Left hindlimb (tissue), 1 donor: ENCODE measurements around the gene PXDN.
A peak's percentile ranks its signal among the peaks of the same experiment; 100 is the strongest.

ENCODE experiments used
- DNase-seq: peaks from one replicate; pipeline ENCODE4 v3.0.0-alpha.2; 2018

PXDN gene

DNA sequence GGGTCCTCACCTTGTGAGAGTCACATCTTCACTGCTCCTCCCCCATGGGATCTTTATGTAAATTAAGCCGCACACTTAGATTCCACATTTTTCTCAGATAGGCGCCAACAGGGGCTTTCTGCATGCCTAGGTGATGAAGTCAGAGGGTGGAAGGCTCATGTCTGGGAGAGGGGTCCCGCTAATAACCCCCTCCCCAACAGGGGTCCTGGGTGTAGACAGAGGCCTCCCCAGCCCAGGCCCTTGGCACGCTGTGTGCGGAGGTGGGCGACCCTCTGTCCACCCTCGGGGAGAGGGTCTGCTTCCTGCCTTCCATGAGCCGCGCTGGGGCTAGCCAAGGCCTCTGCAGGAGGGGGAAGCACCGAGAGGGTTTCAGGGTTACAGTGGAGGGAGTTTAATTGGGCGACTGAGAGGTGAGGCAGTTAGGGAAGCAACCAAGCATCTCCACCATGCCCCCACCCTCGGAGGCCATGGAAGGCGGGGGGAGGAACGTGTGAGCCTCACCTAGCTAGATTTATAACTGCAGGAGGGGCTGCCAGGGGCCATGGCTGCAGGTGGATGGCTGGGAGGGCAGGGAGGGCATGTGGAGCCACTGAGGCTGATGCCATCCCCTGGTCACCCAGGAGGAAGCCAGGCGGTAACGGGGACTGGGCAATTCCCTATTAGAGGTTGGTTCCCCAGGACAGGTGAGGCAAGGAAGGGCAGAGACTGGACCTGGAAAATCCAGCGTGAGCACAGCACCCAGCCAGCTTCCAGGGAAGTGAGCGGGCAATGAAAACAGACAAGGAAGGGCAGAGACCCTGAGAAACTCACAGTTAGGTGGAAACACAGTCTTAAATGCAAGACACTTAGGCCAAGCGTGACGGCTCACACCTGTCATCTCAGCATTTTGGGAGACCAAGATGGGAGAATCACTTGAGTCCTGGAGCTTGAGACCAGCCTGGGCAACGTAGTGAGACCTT is 7.7 kb upstream of the PXDN start:
- peak; percentile 19 for DNase-seq

DNA sequence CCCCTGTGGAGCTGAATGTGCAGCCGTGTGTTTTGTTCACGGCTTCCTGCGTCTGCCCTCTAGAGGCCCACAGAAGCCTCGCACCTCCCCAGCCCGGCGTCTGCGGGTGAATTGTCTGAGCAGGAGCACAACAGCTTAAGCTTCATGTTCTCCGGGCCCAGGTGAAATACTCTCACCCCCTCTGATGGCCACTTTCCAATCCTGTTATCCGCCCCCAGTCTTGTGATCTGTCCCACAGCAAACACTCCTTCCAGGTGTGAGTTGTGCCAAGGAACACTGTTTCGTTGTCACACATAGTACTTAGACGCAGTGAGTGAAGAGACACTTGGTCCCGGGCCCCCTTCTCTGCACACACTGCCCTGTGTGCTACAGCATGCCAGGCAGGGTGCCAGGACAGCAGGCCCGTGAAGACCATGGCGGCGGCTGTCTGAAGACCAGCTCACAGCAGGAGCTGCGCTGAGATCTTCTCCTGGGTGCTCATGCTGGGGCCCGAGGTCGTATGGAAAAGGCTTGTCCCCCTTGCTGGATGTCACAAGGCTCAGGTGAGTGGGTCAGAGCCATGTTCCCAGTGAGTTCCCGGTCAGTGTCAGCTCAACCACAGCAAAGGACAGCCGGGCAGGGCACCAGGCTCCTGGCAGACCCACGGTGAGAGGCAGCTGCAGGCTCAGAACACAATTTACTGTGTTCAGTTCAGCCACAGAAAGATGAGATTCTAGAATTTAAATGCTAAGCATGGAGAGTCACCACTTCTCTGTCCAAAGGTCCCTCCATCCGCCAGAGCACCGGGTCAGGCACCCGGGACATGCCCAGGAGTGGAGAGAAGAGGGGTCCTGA is 6.8 kb upstream of the PXDN start:
- peak; percentile 81 for DNase-seq

GRCh38 chr2:1750270-1750932 is 6.1 kb upstream of the PXDN start:
- no peak for DNase-seq

DNA sequence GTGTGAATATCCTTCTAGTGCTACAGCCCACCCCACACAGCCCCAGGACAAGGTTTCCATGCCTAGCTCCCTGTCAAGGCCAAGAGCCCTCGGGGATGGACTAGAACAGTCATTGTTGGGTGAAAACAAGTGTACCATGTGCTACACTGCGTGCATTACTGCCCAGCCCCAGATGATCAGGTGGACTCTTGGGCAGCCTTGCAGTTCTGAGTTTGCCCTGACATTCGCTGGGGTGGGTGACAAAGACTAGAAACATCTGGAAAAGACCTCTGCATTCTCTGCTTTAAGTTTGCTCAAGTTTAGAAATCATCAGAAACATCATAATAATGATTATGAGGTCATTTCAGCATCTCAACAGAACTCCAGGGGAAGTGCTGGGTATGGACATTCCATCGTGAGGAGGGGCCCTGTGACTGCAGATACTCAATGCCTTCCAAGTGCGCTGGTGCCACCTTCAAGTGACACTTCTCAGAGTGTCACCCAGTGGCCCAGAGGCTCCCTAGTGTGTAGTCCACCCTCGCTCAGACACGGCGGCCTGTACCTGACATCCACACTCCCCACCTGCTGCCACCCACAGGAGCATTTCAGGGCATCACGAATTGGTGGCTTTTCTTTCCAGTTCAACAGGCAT is 5.3 kb upstream of the PXDN start:
- DNase-seq: peak; percentile 4

DNA sequence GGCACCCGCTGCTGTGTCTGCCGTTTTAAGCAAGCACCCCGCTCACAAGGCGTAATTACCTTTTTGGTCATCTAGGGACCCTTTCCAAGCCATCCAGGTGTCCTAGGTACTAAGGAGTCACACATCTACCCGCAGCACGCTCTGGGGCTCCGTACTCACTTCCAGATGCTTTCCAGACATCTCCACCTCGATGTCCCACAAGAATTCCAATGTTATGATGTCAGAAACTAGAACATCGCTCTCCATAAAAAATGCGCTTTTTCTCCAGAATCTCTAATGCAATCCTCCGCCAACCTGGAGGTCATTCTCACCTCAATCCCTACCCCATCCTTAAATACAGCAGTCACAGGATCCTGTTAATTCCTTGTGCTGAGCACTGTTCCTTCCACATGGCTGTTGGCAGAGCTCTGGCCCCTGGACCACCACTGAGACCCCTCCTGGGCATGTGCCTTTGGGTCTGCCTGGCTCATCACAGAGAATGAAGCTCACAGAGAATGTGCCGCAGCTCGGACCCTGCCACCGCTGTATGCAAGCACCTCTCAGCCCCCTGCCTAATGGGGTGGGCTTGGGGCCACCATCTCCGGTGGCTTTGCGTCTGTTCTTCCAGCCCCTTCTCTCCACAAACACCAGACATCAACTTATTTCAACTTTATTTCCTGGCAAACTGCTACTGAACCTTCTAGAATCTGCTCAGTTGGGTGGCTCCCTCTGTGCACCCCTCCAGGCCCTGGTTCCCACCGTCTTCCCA is 4.6 kb upstream of the PXDN start:
- peak; percentile 18 for DNase-seq

DNA sequence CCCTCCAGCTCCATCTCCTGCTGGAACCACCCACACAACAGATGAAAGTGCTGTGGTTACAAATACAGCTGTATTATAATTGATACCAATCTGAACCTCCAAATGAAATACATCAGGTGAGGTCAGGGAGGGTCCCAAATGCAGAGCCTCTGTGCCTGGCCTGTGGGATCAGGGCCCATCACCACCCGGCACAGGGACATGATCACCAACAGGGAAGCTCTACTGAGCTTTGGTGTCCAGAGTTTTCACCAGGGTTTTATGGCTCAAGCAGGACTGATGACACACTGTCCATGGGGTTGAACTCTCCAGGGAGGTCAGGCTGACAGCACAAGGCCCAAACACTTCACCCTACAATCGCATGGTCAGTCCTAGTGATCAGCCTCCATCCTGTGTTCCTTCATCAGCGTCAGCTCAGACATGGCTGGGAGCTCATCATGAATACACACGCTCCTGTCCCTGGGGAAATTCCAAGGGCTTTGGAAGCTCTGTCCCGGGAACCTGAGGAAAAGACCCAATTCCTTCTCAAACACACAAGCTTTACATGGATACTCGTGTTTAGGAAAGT is 3.9 kb upstream of the PXDN start:
- DNase-seq: no peak

DNA sequence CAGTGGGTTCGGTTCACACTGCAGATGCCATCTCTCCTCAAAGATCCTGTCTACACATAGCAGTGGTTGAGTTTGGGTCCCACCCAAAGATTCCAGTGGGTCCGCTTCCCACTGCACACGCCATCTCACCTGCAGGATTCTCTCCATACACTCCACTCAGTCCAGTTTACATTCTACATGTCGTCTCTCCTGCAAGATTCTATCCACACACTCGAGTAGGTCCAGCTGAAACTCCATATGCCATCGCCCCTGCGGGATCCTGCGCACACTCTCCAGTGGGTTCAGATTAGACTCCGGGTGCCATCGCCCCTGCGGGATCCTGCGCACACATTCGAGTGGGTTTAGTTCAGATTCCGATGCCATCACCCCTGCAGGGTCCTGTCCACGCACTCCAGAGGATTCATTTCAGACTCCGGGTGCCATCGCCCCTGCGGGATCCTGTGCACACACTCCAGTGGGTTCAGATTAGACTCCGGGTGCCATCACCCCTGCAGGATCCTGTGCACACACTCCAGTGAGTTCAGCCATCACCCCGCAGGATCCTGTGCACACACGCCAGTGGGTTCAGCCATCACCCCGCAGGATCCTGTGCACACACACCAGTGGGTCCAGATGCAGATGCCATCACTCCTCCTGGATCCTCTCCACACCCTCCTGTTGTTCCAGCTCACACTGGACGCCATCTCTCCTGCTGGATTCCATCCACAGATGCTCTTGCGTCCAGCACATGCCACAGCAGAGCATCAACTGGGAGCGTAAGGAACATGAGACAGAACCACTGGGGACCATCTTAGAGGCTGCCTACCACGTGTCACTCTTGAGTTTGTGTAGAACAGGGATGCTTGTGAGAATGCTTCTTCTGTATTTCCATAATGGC is 3.0 kb upstream of the PXDN start:
- peak; percentile 17 for DNase-seq

- DNase-seq: peak; percentile 20
Observed at GRCh38 chr2:1746174-1747064, 2.1 kb upstream of the PXDN start.

GRCh38 chr2:1745171-1746023 is 1.1 kb upstream of the PXDN start:
- DNase-seq: peak; percentile 26

GRCh38 chr2:1744151-1744445 is 217 bp downstream of the PXDN start:
- no peak for DNase-seq

DNA sequence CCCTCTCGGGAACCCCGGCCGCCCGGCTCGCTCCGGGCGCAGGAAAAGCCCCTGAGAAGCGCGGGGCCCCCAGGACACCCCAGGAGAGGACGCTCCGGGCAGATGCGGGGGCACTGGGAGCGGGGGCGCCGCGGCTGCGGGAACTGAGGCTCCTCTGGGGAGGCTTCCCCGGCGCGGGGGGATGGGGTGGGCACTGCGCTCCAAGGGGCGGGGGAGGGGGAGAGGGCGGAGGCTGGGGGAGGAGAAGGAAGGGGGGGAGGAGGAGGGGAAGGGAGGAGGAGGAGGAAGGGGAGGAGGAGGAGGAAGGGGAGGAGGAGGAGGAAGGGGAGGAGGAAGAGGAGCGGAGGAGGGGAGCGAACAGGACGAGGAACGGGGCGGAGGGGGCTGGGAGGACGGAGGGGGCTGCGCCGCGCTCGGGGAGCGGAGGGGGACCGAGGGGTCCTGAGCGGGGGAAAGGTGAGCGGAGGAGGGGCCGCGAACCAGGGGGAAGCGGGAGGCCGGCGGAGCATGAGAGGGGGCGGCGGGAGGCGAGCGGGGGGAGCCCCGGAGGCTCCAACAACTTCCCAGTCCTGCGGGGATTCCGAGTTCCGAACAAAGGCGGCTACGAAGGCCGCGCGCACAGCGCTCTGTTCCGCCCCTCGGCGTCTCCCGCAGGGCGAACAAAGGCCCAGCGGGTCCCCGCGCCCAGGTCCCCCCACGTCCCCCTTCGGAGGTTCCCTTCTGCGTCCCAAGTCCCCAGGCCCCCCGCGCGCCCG is 742 bp downstream of the PXDN start:
- DNase-seq: peak; percentile 77

DNA sequence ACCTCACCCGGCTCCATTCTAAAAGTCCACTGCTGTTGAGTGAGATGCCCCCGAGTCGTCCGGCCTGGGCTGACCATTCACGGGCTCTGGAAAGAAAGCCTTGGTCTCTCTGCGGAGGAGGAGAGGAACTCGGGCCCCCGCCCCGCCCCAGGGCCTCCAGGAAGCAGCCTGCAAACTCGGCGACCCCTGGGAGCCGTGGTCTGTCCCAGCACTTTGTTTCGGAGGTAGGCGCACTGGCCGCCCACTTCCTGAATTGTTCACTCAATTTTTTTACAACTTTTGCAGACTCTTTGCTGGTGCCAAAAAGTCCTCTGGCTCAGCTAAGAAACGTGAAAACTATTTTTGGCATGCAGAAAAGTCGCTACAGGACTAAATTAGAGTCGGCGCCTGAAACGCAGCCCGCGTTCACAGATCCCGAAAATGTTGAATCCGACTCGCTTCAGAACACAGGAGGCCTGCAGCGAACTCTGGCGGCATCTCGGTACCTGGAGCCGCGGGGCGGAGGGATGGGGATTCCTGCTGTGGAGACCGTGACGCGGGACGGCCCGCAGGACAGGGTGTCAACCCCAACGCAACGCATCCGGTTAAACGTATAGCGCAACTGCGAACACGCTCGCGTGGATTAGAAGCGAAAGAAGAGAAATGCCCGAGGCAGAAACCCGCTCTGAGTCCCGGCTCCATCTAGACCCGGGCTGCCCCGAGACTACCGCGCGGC is 1.5 kb downstream of the PXDN start:
- peak; percentile 90 for DNase-seq

DNA sequence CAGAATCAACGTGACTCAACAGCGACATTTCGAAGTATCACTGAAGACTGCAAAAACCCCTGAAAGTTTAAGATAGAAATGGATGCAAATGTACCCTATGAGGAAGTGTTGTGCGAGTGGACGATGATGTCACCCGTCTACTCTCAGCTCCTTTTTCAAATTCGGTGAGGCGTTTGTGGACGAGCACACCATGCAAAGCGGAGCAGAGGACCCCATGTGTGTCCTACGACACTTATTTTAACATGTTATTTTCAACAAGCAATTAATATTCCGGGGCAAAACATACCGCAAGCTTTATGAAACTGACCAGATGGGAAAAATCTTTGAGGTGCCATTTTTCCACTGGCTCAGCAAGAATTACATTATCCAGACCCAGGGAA is 2.0 kb downstream of the PXDN start:
- DNase-seq: no peak

- peak; percentile 25 for DNase-seq
Observed at GRCh38 chr2:1741851-1742250, 2.5 kb downstream of the PXDN start.

DNA sequence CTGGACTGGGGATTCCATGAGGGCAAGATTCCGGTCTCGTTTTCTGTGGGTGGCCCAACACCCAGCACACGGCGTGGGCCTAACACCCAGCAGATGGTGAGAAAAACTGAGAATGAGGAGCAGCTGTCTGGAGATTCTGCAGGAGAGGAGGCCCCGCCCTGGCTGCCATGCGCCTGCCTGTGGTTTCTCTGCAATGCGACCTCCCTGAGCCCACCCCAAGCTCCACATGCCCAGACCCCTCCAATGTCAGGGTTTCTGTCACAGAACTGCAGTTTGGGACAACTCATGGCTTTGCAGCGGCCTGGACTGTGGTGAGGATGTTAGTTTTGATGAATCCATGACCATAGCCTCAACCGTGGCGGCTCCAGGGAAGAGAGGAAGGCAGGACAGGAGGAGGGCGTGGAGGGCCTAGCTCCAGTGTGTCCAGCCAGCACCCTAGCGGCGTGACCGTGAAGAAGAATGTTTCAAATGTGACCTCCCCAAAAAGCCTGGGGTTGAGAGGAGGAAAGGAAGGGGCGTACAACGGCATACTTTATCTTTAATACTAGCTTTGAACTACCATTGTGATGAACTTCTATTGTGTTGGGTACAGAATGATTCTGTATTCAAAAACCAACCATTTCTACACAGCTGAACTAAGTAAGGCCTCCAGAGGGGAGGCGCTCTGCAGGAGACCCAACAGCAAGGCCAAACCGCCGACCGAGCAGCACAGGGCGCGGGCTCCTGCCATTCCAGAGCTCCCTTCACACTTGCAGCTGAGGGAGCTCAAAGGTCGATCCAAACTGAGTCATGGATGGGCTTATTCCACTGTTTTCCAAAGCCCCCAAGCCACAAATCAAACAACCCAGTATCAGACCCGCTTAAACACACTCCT is 3.4 kb downstream of the PXDN start:
- peak; percentile 23 for DNase-seq
